Measurements from ENCODE around the gene ZNF205.

ZNF205 gene

DNA sequence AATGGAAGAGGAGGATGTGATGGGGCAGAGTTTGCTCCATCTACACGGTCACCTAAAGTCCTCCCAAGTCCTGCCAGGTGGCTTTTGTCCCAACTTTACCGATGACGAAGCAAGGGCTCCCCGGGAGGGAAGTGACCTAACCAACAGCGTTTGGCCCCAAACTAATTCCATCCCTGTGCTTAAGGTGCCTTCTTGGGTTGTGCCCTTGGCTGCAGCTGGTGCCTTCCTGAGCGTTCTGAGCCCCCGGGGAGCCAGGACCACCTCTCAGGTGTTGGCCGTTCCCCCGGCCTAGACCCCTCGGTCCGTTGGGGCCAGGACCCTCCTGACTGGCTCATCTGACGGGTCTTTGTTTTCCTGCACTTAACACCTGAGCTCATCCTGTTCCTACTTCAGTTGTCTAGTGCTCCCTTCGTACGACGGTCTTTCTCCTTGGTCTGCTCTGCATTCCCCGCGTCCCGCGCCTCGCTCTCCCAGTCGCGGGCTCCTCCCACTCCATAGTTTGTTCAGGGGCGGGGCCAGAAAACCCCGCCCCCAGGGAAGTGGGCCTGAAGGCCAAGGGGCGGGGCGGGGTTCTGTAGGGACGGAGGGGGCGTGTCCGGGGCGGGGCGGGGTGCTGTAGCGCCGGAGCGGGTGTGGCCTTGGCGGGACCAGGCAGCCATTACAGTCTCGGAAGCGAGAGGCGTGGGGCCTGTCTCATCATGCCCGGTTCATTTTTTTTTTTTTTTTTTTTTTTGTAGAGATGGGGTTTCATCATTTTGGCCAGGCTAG is 12.5 kb upstream of the ZNF205 start:
- DNase-seq (ENCODE audit: low read depth), result peak; percentile 38
- TF ChIP-seq, protein P1, sequence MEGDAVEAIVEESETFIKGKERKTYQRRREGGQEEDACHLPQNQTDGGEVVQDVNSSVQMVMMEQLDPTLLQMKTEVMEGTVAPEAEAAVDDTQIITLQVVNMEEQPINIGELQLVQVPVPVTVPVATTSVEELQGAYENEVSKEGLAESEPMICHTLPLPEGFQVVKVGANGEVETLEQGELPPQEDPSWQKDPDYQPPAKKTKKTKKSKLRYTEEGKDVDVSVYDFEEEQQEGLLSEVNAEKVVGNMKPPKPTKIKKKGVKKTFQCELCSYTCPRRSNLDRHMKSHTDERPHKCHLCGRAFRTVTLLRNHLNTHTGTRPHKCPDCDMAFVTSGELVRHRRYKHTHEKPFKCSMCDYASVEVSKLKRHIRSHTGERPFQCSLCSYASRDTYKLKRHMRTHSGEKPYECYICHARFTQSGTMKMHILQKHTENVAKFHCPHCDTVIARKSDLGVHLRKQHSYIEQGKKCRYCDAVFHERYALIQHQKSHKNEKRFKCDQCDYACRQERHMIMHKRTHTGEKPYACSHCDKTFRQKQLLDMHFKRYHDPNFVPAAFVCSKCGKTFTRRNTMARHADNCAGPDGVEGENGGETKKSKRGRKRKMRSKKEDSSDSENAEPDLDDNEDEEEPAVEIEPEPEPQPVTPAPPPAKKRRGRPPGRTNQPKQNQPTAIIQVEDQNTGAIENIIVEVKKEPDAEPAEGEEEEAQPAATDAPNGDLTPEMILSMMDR (conservative IDR thresholded peaks at IDR 0.05; ENCODE audit: low read depth, low read length), result no peak
- H3K4me3 ChIP-seq (ENCODE audit: low read length), result peak overlapping the region; percentile 24

DNA sequence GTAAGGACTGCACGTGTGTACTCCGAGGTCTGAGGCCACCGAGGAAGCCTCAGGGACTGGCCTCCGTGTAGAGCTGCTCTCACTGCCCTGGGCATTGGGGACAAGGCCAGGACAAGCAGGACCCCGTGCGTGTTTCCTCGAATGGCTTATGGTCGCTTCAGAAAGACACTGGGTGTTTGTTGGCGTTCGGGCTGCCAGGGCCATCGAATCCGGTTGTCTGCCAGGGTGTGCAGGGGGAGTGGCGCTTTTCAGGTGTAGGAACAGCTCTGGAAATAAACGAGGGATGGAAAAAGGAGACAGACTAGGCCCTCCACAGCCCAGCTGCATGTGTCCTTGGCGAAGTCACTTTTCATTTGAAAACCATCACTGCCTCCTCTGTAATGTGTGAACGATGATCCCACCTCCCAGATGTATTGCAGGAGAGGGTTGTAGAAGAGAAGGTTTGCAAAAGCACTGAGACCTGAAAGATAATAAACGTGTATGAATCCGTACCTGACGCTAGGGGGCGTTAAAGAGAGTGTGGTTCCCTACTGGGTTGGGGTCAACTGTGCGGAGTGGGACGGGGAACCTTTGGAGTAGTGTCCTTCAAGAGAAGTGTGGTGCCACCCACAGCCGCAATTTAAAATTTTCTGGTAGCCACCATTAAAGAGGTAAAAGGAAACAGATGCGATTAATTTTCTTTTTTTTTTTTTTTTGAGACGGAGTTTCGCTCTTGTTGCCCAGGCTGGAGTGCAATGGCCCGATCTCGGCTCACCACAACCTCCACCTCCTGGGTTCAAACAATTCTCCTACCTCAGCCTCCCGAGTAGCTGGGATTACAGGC is 11.2 kb upstream of the ZNF205 start:
- no peak for DNase-seq (ENCODE audit: low read depth)
- no peak overlapping the region for H3K4me3 ChIP-seq (ENCODE audit: low read length)
- TF ChIP-seq, protein P1 (conservative IDR thresholded peaks at IDR 0.05; ENCODE audit: low read depth, low read length), result peak; percentile 69

DNA sequence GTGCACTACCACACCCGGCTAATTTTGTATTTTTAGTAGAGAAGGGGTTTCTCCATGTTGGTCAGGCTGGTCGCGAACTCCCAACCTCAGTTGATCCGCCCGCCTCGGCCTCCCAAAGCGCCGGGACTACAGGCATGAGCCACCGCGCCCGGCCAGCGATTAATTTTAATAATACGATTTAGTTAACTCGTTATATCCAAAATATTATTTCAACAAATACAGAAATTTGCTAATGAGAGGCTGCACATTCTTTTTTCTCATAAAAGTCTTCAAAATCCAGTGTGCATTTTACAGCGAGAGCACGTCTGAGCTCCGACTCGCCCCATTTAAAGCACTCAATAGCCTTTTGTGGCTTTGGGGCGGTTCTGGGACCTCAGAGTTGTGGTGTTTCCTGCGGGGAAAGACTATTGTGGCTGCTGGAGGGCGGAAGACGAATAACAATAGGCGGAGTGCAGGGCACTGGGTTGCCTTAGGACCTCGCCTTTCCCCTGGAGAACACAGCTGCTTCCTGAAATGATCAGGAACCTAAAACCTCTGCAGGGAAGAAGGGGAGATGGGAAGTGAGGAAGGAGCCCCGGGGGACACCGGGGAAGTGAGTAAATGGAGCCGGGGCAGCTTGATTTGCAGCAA is 10.4 kb upstream of the ZNF205 start:
- H3K4me3 ChIP-seq (ENCODE audit: low read length), result no peak overlapping the region
- DNase-seq (ENCODE audit: low read depth), result no peak
- TF ChIP-seq, protein P1 (conservative IDR thresholded peaks at IDR 0.05; ENCODE audit: low read depth, low read length), result no peak

DNA sequence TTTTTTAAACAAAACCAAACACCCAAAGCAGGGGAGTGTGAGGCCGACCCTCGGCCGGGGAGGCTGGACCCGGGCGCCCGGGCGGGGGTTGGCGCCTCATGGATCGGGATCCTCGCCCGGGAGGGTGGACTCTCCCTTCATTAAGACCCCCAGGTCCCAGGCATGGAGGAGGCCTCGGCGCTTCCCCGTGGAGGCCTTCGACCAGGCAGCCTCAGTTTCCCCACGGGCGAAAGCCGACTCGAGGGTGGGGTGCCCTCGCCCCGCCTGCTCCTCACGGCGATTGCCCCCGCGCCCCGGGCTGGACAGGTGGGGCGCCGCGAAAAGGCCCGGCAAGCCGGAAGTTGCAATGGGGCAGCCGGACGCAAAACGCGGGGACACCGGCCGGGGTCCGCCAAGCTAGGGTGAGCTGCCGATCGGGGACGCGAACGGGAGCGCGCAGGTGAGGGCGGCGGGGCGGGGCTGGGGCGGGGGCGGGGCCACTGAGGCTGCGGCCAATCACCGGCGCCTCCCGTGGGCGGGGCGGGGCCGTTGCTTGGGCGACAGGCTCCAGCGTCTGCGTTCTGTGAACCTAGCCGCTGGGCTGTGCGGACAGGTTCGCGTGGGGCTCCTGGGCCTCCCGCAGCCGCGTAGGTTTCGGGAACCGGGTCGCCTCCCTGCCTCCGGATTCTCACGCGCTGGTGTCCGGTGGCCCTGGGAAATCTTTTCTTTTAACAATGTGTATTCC is 6.0 kb upstream of the ZNF205 start:
- TF ChIP-seq, protein P1 (conservative IDR thresholded peaks at IDR 0.05; ENCODE audit: low read depth, low read length), result no peak
- H3K4me3 ChIP-seq (ENCODE audit: low read length), result peak overlapping the region; percentile 75

DNA sequence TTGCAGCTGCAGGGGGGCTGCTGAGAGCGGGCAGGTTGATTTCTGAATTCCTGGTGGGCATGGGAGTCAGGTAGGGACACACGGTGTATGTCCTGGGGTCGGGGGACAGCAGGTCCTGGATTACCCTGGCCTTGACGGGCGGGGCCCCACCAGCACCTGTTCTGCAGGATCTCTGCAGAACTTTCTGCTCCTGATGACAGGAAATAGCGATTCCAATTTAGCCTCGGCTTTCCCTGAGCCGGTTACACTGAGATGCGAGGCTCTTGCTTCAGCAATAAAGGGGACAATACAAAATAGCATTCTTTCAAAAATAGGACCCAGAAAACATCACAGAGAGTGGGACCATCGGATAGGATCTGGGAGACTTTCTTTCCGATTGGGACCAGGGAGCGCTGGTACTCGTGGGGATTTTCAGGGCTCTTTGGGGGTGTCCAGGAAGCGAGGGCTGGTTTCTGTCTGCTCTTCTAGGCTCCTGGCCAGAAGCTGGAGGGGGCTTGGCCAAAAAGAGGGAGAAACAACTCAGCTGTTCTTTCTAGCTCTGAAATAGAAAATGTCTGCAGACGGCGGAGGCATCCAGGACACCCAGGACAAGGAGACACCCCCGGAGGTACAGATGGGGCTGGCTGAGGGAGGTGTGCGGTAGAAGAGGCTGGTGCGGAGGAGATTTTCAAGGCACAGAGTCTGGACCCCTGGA is 642 bp downstream of the ZNF205 start:
- TF ChIP-seq, protein P1 (conservative IDR thresholded peaks at IDR 0.05; ENCODE audit: low read depth, low read length), result no peak
- H3K4me3 ChIP-seq (ENCODE audit: low read length), result peak overlapping the region; percentile 71
- no peak for DNase-seq (ENCODE audit: low read depth)

More for the DNA sequence above, 6.0 kb upstream of the ZNF205 start:
- no peak for DNase-seq (ENCODE audit: low read depth)

DNA sequence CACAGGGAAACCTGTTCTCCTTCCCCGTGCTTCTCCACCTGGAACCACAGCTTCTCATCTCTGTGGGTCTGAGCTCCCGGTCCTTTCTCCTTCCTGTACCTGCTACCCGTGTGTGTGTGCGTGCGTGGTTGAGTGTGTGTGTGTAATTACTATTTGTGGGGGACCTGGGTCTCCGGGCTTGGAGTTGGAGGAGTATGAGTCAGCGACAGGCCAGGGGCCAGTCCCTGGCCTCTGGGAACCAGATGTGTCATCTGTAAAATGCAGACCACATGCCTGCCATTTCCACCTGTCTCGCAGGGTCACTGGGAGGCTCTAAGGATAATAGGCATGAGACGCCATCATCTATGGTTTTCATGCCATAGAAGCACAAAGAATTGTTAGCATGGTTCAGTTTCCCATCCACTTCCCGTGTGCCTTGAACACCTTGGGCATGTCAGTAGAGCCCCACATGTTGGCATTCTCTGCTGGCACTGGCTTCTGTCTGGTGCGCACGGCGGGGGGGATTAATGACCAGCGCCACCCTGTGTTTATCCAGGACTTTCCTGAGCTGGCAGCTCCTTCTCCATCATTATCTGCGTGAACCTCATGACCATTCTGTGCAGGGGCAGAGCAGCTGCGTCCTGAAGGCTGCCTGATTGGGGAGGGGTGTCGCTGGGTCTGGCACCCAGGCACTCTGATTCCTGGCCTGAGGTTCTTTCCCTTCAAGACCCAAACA is 1.5 kb downstream of the ZNF205 start:
- no peak for DNase-seq (ENCODE audit: low read depth)
- TF ChIP-seq, protein P1 (conservative IDR thresholded peaks at IDR 0.05; ENCODE audit: low read depth, low read length), result no peak
- peak overlapping the region; percentile 71 for H3K4me3 ChIP-seq (ENCODE audit: low read length)

Measured in retinal pigment epithelial cell (primary cell).